ENCODE results near the gene FBLIM1. TPM values are rescaled to one million over a fixed set of nuclear protein-coding genes. Genes with fewer than 3 reads are reported as not detected.

The FBLIM1 gene
- total RNA-seq, 1 donor from 2014 or later: 38.8 TPM

GRCh38 chr1:15747378-15747777 is 11.2 kb upstream of the FBLIM1 start:
- no peak for DNase-seq (ENCODE audit: low read depth)

DNA sequence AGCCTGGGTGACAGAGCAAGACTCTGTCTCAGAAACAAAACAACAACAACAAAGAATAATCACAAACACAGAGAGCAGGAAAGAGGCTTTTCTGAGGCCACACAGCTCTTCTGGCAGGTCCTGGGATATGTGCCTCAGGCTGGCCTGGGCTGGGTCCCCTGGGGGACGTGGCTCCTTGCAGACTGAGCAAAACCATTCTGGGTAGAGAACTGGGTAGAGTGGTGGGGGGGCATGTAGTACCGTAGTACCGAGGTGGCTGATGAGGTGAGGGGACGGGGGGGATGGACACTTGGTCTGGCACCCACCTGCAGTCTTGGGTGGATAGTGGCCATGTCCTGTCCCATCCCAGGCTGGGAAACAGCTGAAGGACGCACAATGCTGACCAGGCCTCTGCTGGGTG is 10.3 kb upstream of the FBLIM1 start:
- no peak for DNase-seq (ENCODE audit: low read depth)

GRCh38 chr1:15748690-15749398 is 9.8 kb upstream of the FBLIM1 start:
- DNase-seq (ENCODE audit: low read depth): no peak

GRCh38 chr1:15749399-15750291 is 8.9 kb upstream of the FBLIM1 start:
- DNase-seq (ENCODE audit: low read depth): no peak

DNA sequence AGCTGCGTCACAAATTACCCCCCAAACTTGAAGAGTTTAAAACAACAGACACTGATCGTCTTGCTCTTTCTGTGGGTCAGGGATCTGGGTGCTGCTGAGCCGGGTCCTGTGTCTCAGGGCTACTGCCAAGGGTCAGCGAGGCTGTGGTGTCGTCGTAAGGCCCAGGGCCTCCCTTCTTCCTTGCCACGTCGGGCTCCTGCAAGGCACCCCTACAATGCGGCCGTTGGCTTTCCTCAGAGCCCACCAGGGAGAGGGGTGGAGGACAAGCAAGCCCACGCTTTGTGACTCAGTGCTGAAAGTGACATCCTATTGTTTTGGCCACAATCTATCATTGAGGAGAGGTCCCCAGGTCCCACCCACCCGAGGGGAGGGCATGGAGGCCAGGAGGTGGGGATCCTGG is 7.7 kb upstream of the FBLIM1 start:
- no peak for DNase-seq (ENCODE audit: low read depth)

DNA sequence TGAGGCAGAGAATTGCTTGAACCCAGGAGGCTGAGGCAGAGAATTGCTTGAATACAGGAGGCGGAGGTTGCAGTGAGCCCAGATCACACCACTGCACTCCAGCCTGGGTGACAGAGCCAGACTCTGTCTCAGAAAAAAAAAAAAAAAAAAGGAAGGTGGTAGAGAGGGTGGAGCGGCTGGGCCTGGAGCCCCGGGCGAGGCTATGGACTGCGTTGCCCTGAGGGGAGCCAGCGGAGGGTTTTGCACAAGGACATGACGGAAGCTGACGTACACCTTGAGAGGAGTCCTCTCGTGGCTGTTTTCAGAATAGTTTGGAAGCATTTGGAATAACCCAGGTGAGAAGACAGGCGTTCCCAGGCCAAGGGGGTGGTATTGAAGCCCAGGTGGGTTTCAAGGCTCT is 6.9 kb upstream of the FBLIM1 start:
- DNase-seq (ENCODE audit: low read depth): no peak

GRCh38 chr1:15753776-15754175 is 4.8 kb upstream of the FBLIM1 start:
- DNase-seq (ENCODE audit: low read depth): no peak

DNA sequence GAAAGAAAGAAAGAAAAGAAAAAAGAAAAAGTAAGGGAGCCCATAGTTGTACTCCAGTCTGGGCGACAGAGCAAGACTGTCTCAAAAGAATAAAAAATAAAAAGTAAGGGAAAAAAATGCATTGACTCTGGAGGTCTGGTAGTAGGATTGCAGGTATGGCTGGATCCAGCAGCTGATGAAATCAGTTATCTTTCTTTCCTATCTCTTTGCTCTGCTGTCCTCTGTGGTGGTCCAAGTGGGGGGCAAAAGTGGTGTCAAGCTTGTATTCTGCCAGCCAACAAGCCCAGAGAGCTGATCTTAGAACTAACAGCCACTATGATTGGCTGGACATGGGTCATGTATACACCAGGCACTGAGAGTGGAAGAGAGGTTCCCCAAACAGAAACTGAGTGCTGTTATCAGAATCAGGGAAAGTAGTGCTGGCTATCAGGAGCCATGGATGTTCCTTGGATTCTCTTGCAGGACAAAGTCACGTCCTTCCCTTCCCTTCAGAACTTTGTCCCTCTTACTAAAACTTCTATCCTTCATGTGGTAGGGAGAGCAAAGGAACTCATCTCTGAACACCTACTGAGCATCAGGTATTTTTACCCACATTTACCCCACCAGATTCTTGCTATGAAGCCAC is 3.5 kb upstream of the FBLIM1 start:
- DNase-seq (ENCODE audit: low read depth): no peak

GRCh38 chr1:15755646-15756040 is 3.0 kb upstream of the FBLIM1 start:
- DNase-seq (ENCODE audit: low read depth): no peak

GRCh38 chr1:15756143-15757015 is 2.2 kb upstream of the FBLIM1 start:
- DNase-seq (ENCODE audit: low read depth): no peak

GRCh38 chr1:15757016-15757543 is 1.5 kb upstream of the FBLIM1 start:
- no peak for DNase-seq (ENCODE audit: low read depth)

- peak; percentile 75 for DNase-seq (ENCODE audit: low read depth)
These were observed 836 bp upstream of the FBLIM1 start for GRCh38 chr1:15757575-15758342.

DNA sequence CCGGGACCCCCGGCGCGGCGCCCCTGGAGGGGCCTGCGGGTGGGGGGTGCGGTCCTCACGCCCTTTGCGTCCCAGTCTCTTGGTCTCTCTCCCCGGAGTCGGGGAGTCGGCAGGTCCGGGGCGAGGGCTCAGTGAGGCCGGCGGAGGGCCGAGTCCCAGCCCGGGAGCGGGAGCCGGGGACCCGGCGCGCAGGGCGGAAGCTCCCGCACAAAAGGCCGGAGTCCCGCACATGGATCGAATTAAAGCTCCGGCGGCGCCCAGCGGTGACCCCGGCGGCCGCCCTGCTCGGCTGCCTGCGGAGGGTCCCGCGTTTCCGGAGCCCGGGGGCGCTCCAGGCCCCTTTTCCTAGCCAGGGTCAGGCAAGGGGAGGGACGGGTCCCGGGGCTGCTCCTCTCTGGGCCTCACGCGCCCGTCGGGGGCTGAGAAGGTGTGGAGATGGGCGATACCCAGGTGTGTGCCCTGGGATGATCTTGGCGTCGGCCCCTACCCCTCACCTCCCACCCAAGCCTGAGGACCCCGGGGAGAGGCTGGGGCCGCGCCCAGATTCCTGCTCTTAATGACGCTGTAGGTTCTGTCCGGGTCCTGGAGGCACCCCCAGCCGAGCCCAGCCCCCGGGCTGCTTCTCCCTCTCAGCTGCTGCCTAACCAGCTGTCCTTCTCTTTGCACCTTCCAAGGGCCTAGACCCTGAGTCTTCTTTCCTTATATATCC is 512 bp downstream of the FBLIM1 start:
- DNase-seq (ENCODE audit: low read depth): peak; percentile 84

- DNase-seq (ENCODE audit: low read depth): peak; percentile 36
These were observed 2.1 kb downstream of the FBLIM1 start for GRCh38 chr1:15760520-15761211.

DNA sequence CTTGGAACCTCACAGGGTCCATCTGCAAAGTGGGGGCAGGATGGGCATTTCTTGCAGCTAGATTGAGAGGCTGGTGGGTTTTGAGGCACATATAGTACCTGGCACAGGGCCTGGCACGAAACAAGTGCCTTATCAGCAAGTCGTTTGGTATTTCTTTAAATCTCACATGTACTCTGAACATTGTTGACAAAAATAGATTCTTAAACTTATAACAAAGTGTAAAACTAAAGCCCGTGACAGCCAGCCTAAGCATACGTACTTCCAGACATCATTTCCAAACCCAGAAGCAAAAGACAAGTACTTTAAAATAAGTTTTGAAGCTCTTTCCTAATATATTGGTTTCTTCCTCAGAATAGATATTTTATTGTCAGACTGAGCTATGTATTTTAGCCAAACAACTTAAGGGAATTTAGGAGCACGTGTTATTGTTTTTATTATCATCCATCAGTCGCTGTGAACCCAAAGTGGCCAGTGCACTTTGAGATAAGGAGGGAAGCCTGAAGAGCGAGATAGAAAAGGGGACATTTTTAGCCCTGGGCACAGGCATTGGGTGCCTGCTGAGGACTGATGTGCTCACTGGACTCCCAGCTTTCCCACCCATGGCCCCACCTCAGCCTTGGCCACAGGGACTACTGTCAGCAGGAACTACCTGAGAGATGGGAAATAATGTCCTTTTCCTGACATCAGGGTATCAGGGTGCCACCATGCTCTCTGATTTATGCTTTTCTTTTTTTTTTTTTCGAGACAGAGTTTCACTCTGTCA is 3.0 kb downstream of the FBLIM1 start:
- no peak for DNase-seq (ENCODE audit: low read depth)

DNA sequence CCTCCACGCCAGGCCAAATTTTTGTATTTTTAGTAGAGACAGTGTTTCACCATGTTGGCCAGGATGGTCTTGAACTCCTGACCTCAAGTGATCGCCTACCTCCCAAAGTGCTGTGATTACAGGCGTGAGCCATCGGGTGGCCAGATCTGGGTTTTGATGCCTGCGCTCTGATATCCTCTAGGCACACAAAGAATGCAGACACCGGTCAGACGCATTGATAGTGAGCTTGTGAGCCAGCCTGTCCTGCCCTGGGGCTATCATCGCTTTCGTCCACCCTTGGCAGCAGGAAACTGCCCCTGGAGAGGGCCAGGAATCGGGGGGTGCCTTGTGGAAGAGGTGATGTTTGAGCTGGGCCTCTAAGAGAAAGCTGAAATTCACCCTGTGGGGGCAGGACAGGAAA is 4.0 kb downstream of the FBLIM1 start:
- no peak for DNase-seq (ENCODE audit: low read depth)

DNA sequence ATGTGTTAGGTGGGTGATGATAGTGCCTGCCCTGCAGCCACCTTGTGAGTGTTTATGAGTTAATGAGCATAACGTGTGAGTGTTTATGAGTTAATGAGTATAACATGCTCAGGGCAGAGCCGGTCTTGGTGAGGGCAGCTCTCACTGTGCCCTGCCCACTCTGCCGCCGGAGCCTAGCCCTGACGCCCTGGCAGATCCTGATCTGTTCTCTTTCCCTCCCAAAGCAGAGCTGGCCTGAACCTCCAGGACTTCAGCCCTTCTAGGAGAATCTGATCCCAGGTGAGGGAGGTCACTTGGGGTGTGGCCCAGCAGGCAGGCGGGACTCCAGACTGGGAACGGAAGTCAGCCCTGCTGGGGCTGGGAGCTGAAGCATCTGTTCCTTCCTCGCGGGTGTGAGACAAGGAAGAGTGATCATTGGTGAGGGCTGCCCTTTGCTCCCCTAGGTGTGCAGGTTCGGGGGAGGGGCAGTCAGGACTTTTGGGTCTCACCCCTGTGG is 5.7 kb downstream of the FBLIM1 start:
- DNase-seq (ENCODE audit: low read depth): no peak

GRCh38 chr1:15764890-15765289 is 6.3 kb downstream of the FBLIM1 start:
- DNase-seq (ENCODE audit: low read depth): no peak

All from myocyte (in vitro differentiated cells).